Right lobe of liver (tissue), 4 donors: ENCODE results near the gene RTL1.

Experiments
- CTCF ChIP-seq, 4 donors: fragments of 200-600 bp in 3 of 4; fragments of 450-650 bp in 1 of 4; IDR thresholded peaks; one replicate each; pipeline versions ENCODE4 v1.5.1 to v1.8.0; 2016 to 2022; ENCODE audit warnings: antibody characterized with exemption in 4 of 4, mild to moderate bottlenecking in 2 of 4
- POLR2A ChIP-seq: fragments of 450-650 bp; IDR thresholded peaks from one replicate; pipeline ENCODE4 v1.6.1; 2017; ENCODE audit warnings: antibody characterized with exemption, mild to moderate bottlenecking
- donor health status: DM: no; HTN: no; CAD: no.
- donor health status: DM: no; HTN: no; CAD: no.
- donor health status: DM: no; HTN: yes; CAD: no.

- TF ChIP-seq CTCF (IDR thresholded peaks at IDR 0.05), result no peak
- no peak for TF ChIP-seq POLR2A
These were observed 66.3 kb downstream of the RTL1 start for GRCh38 chr14:100836941-100837804.
